Muscle of leg (tissue), 11 donors: ENCODE results near the gene CDH6. TPM values are rescaled to one million over a fixed set of nuclear protein-coding genes. Genes with fewer than 3 reads are reported as not detected.
"Not testable (repeated sequence)": the region's sequence is repeated elsewhere in the genome, so short reads cannot be mapped to it uniquely, and the experiment has no call there.

ENCODE experiments used
- DNase-seq: peaks from one replicate; pipeline ENCODE4 v3.0.0; 2013
- H3K27ac ChIP-seq: one replicate; pipeline ENCODE4 v1.5.1; 2013; ENCODE audit warnings: mild to moderate bottlenecking, low read length, control low read depth
- H3K27me3 ChIP-seq: one replicate; pipeline ENCODE4 v1.6.1; 2013; ENCODE audit warnings: low read length; ENCODE audit not compliant: control insufficient read depth, insufficient read depth
- H3K36me3 ChIP-seq: one replicate; pipeline ENCODE4 v1.6.1; 2013; ENCODE audit warnings: low read length; ENCODE audit not compliant: control insufficient read depth, insufficient read depth
- H3K4me1 ChIP-seq: one replicate; pipeline ENCODE4 v1.6.1; 2013; ENCODE audit warnings: low read length; ENCODE audit not compliant: control insufficient read depth, insufficient read depth
- H3K4me3 ChIP-seq: one replicate; pipeline ENCODE4 v1.5.1; 2013; ENCODE audit warnings: low read length, control low read depth
- H3K9me3 ChIP-seq: replicated peaks from 2 replicates; pipeline ENCODE4 v1.6.1; 2013; ENCODE audit warnings: low read depth, low read length; ENCODE audit not compliant: control insufficient read depth
- WGBS: methylation state at CpG from one replicate; pipeline ENCODE4 v1.1.5; 2013; ENCODE audit warnings: missing lambda C conversion rate; ENCODE audit not compliant: insufficient coverage; 5-methylcytosine and 5-hydroxymethylcytosine counted together
- polyA plus RNA-seq, 8 donors: library from polyadenylated mRNA; unstranded; fragments of 120-200 nt; gene quantifications; one replicate each; pipeline versions ENCODE4 v1.2.1 to v1.2.3, GENCODE V29; 2013; ENCODE audit warnings: inconsistent platforms in 1 of 8, low replicate concordance in 1 of 8; ENCODE audit not compliant: insufficient read length in 8 of 8, insufficient read depth in 1 of 8
- total RNA-seq: library from RNA; stranded (reverse); fragments of 120-200 nt; gene quantifications from one replicate; pipeline ENCODE4 v1.2.4, GENCODE V29; 2013

Gene CDH6
- total and polyA plus RNA-seq, 9 donors = 2.3 to 8.0 (median 4.2) TPM

DNA sequence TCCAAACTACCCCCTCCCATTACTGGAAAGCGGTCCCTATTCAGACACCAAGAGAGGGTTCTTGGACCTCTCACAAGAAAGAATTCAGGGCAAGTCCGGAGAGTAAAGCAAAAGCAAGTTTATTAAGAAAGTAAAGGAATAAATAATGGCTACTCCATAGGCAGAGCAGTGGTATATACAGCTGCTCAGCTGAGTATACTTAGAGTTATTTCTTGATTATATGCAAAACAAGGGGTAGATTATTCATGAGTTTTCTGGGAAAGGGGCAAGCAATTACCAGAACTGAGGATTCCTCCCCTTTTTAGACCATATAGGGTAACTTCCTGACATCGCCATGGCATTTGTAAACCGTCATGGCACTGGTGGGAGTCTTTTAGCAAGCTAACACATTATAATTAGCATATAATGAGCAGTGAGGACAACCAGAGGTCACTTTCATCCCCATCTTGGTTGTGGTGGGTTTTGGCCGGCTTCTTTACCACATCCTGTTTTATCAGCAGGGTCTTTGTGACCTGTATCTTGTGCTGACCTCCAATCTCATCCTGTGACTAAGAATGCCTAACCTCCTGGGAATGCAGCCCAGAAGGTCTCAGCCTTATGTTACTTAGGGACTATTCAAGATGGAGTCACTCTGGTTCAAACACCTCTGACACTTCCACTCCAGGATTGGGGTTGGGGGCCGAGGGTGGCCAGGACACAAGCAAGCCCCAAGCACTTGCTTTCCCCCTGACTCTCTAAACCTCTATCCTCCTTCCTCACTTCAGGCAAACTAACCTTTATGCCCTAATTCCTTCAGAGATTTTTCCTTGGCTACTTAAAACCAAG, 168.4 kb downstream of the CDH6 start:
- 86% methylated on average over 1 of the region's 6 CpGs for WGBS
- not testable (repeated sequence) for H3K27ac ChIP-seq, H3K4me1 ChIP-seq, DNase-seq, H3K36me3 ChIP-seq, H3K27me3 ChIP-seq, H3K4me3 ChIP-seq, H3K9me3 ChIP-seq

DNA sequence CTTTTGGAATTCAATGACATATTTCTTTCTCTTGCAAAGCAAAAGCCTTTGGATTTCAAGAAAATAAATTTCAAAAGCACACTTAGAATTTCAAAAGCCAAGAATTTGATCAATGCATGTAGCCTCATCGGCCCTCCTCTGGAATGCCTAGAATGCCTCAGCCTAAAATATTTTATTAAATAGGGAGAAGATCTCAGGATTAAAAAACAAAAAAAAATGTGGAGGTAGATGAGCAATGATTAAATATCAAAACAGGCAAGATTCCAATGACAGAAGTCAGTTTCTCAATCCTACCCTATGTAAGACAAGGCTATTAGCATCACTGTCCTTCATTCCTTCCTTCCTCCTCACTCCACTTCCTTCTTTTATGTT, 169.0 kb downstream of the CDH6 start:
- no CpG with 5 or more reads among the region's 1 CpG for WGBS

DNA sequence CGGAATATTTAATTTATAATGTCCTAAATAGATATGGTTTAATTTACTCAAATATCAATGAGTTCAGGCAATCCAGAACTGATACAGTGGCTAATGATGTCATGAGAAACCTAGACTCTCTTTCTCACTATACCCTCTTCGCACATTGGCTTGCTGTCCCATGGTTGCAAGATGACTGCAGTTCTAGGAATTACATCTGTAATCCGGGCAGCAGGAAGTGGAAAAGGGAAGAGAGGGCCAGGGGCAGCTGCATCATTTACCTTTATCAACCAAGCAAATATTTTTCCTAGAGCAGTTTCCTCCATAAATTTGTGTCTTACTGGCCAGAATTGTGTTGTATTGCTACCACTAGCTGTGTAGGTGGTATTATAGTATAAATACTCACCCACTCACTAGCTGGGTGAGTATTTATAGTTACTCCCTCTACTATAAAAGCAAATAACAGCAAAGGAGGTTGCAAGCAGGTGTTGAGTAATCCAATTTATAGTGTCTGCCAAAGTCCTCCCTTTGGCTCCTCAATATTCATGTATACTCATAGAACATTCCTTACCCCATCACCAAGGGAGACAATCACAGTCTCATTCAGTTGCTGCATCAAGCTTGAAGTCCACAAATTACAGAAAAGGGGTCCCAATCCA, 169.6 kb downstream of the CDH6 start:
- no peaks in the 10 kb centered on the region for H3K36me3 ChIP-seq
- DNase-seq = no peak
- no peaks in the 10 kb centered on the region for H3K4me1 ChIP-seq
- no peak overlapping the region for H3K4me3 ChIP-seq
- no peaks in the 10 kb centered on the region for H3K27me3 ChIP-seq
- no peak overlapping the region for H3K27ac ChIP-seq
- no CpG with 5 or more reads among the region's 3 CpGs for WGBS
- H3K9me3 ChIP-seq = no peaks in the 10 kb centered on the region

More for the DNA sequence above, 169.0 kb downstream of the CDH6 start:
- no peak for DNase-seq
- Histone ChIP-seq H3K9me3 (no peaks in the 10 kb centered on the region), H3K4me3 (no peak overlapping the region), H3K27ac (no peak overlapping the region), H3K27me3 (no peaks in the 10 kb centered on the region), H3K4me1 (no peaks in the 10 kb centered on the region), H3K36me3 (no peaks in the 10 kb centered on the region)

DNA sequence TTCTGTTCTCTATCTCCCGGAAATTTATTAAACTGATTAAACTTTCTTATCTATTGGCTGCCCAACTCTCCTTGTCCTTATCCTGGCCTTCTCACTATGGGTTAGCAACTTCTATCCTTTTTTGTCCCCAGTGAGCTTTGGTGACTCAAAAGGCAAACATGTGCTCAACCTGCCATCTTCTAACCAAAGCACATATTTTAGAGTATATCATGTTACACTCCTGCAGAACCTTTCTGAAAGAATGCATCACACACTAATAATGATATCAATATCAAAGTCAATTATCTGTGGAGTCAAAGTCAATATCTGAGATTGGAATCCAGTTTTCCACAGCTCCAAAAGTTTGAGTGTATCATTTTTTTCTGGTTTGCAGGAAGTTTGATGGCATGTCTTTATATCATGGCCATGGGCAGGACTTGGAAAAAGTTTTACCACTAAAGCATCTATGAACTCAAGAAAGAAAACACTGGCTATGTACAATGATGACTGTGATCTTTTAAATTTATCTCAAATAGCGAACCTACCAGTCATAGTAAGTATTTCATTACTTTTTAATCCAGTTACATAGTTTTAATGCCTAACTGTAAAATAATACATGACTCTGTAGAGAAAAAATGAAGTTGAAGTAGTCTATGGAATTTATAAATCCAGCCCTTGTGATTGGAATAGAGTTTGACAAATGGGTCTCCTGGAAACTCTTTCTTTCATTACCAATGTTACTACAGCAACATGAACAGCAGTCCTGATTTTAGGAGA, 171.6 kb downstream of the CDH6 start:
- no peaks in the 10 kb centered on the region for H3K27me3 ChIP-seq
- no peaks in the 10 kb centered on the region for H3K4me1 ChIP-seq
- WGBS = 100% methylated on average over 1 of the region's 2 CpGs
- no peaks in the 10 kb centered on the region for H3K36me3 ChIP-seq
- no peak overlapping the region for H3K27ac ChIP-seq
- H3K4me3 ChIP-seq = no peak overlapping the region
- H3K9me3 ChIP-seq = no peaks in the 10 kb centered on the region
- no peak for DNase-seq

DNA sequence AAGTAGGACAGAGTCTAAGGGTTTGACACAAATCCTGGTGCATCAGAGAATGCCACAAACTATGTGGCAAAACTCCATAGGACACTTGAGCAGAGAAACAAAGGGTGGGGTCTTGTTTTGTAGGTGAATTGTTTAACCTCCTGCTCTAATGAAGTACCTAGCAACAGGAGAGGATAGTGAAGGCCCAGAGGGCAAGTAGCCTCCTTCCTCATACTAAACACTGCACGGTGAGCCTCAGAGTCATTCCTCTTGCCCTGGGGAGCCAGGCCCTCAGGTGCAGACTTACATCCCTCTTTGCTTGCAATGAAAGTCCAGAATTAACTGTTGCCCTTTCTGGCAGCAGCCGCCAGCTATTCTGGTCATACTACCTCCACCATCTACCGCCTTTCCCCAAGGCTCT, 172.3 kb downstream of the CDH6 start:
- Histone ChIP-seq H3K27me3 (no peaks in the 10 kb centered on the region), H3K4me1 (no peaks in the 10 kb centered on the region), H3K36me3 (no peaks in the 10 kb centered on the region), H3K4me3 (no peak overlapping the region), H3K27ac (no peak overlapping the region), H3K9me3 (no peaks in the 10 kb centered on the region)
- no peak for DNase-seq
- 93% methylated on average over 3 of the region's 3 CpGs for WGBS

DNA sequence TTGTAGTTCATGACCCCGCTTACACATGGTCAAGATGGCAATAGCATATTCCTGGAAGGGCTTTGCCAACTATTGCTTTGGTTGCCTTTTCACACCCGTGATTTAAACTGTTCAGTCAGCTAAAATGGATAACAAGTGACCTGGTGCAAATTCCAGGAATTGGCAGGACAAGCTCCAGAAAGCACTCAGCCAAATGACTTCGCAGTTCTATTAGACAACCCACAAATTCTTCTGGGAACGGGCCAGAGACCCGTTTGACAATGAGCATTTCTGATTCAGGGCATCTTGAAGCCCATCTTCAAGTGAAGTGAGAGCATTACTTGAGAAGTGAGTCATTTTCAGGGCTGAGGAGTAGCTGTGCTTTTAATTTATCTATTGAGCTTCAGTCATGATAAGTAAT, 173.5 kb downstream of the CDH6 start:
- H3K27ac ChIP-seq = no peak overlapping the region
- H3K4me1 ChIP-seq = no peaks in the 10 kb centered on the region
- H3K36me3 ChIP-seq = no peaks in the 10 kb centered on the region
- H3K4me3 ChIP-seq = no peak overlapping the region
- no peak for DNase-seq
- H3K27me3 ChIP-seq = no peaks in the 10 kb centered on the region
- 60% methylated on average over 3 of the region's 5 CpGs for WGBS
- H3K9me3 ChIP-seq = no peaks in the 10 kb centered on the region

DNA sequence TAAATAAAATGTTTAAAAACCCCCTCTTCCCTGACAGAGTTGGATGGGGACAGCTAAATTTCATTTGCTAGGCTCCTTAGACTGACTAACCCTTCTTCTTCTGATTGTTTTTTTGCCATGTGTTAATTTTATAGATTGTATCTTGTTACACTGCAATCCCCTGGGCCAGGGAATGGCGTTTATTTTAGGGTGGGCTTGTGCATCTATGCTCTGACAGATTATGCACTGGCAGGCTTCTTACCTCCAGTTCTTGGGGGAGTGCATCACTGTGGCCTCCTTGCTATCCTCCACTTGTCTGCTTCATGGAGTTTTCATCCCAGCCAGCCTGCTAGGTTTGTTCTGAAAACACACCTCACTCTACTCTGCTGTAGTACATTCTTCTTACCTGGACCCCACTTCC, 178.6 kb downstream of the CDH6 start:
- Histone ChIP-seq H3K27ac (no peak overlapping the region), H3K9me3 (no peaks in the 10 kb centered on the region), H3K4me3 (no peak overlapping the region), H3K4me1 (no peaks in the 10 kb centered on the region), H3K36me3 (no peaks in the 10 kb centered on the region), H3K27me3 (no peaks in the 10 kb centered on the region)
- WGBS = 0% methylated on average over 1 of the region's 1 CpG
- DNase-seq = no peak

DNA sequence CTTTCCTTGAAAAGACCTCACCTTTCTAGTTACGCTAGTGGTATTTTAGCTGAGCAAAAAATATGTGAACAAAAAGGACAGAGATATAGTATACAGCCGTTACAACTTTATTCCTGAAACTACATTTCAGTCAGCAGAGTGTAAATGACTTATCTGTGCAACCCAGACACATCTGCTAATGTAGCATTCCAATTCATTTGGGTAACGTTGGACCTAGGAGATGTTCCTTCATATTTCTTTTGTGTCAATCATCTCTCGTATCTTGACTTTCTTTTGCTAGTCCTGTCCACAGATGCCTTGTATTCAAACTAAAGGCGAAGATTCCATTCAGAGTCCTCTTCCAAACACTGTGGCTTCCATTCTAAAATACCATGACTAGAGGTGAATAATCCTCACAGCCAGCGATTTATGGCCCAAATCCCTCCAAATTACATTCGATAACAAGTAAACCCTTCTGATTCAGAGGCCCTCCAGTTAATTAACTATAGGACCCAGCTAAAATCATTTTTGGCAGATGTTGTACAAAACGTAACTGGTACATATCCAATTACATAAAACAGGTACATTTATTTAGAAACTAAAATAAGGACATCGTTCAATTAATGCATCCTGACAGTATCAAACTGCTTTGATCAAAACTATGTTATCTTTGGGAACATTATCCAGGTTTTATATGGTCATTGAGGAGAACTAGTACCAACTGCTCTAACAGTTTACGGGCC, 182.7 kb downstream of the CDH6 start:
- no peaks in the 10 kb centered on the region for H3K9me3 ChIP-seq
- 78% methylated on average over 5 of the region's 10 CpGs for WGBS
- no peaks in the 10 kb centered on the region for H3K4me1 ChIP-seq
- no peaks in the 10 kb centered on the region for H3K36me3 ChIP-seq
- no peak overlapping the region for H3K4me3 ChIP-seq
- no peak for DNase-seq
- H3K27ac ChIP-seq = no peak overlapping the region
- no peaks in the 10 kb centered on the region for H3K27me3 ChIP-seq

DNA sequence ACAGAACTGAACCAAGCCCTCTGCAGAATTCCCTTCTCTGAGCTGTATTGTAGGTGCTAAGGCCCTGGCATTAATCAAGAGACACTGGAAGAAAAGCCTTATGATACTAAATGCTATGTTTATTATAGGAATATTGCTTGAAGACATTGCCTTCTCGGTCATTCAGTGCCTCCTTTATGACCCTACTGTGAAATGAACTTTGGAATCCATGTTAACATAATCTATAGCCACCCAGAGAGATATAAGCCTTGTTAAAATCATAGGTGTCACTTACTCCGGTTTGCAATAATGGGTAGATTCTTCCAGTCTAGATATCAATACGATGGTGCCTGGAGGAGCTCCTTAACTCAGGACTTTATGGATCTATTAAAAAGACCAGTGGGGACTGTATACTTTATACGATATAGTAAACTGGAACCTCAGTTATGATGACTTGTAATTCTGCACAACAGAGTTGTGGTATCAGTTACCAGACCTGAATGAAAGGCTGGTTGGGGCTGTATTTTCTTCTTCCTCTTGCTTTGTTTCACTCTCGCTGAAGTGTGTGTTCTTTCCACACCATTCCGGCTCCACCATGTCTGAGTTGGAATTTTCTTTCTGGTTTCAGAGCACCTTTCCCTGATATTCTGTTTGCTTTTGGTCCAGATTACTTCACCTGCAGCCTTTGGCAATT, 183.9 kb downstream of the CDH6 start:
- H3K9me3 ChIP-seq = no peaks in the 10 kb centered on the region
- H3K27me3 ChIP-seq = no peaks in the 10 kb centered on the region
- WGBS = 67% methylated on average over 4 of the region's 6 CpGs
- no peak overlapping the region for H3K27ac ChIP-seq
- DNase-seq = no peak
- no peaks in the 10 kb centered on the region for H3K4me1 ChIP-seq
- no peak overlapping the region for H3K4me3 ChIP-seq
- H3K36me3 ChIP-seq = no peaks in the 10 kb centered on the region
